ENCODE results near the gene PTPRD.

PTPRD gene

DNA sequence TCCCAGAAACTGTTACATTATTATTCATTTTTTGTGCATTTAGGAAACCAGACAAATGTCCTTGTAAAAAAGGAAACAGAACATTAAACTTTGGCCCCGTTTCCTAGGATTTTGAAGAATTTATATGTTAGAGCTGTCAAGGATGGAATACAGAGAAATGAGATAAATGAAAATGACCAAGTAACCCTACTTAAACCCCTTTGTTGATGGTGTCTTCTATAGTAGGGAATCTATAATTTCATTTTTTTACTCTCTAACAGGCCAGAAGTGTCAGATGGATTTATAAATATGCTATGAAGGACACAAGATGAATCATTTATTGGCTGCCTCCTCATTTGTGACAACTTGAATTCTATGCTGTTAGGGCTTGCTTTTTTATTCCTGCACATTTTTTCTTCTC lies 1047.1 kb downstream of the PTPRD start:
- POLR2A ChIA-PET = no interaction called here
- CTCF ChIA-PET = no interaction called here
- DNase-seq (ENCODE audit: extremely low spot score) = no peak
- TF ChIP-seq, protein P1, sequence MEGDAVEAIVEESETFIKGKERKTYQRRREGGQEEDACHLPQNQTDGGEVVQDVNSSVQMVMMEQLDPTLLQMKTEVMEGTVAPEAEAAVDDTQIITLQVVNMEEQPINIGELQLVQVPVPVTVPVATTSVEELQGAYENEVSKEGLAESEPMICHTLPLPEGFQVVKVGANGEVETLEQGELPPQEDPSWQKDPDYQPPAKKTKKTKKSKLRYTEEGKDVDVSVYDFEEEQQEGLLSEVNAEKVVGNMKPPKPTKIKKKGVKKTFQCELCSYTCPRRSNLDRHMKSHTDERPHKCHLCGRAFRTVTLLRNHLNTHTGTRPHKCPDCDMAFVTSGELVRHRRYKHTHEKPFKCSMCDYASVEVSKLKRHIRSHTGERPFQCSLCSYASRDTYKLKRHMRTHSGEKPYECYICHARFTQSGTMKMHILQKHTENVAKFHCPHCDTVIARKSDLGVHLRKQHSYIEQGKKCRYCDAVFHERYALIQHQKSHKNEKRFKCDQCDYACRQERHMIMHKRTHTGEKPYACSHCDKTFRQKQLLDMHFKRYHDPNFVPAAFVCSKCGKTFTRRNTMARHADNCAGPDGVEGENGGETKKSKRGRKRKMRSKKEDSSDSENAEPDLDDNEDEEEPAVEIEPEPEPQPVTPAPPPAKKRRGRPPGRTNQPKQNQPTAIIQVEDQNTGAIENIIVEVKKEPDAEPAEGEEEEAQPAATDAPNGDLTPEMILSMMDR (IDR thresholded peaks at IDR 0.05; ENCODE audit: control extremely low read depth, extremely low read depth, low read depth, missing control alignments) = no peak

DNA sequence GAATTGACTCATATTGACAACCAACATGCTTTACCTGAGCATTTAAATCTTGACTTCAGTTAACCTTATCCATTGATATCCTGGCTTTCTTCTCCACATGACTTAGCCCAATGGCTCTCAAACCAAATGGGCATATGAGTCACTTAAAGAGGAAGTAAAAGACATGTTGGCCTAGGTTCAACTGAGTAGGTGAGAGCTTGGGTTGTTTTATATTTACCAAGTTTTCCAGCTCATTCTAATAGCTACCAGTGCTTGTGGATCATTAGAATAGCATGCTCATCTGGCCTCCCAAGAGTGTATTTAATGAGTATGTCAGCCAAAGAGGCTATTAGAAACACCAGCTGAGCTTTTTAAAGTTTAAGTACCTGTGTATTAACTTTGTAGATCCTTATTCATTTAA lies 1049.0 kb downstream of the PTPRD start:
- DNase-seq (ENCODE audit: extremely low spot score) = no peak
- ChIA-PET CTCF (interaction anchor here (1.1 kb wide), 1 partner anchor 378 kb away, joined by 3 read pairs; no protein-coding TSS in a partner anchor), POLR2A (no interaction called here)
- TF ChIP-seq, protein P1 (IDR thresholded peaks at IDR 0.05; ENCODE audit: control extremely low read depth, extremely low read depth, low read depth, missing control alignments) = no peak

DNA sequence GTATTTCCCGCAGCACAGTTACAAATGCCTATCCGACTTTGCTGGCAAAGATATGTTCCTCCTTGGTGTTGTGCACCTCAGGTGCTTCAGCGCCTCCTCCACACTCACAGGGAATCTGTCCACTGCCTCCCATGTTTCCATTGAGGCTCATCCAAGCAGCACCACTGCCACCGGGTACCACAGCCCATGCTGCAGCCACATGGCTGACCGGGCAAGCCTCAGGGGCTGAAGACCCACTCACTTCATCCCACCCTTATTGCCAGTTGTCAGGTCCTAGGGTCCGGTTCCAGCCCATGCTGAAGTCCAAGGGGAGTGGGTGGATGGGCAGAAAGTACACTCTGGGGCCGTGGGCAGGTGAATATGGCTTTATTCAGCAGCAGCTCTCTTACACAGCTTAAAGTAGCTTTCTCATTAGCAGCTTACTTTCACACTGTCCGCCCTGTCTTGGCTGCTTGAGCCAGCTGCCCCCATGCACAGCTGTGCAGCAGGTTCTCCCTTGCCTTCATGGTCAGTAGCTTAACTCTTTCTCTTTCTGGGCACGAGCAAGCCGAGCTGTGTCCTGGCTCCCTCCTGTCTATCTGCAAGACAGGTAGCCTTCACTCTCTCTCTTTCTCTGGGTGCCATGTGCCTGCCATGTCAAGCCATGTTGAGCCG lies 1052.3 kb downstream of the PTPRD start:
- ChIA-PET CTCF (interaction anchor here (1.0 to 1.2 kb wide), 2 partner anchors 9 to 13 kb away, joined by 3 read pairs; no protein-coding TSS in a partner anchor), POLR2A (no interaction called here)
- DNase-seq (ENCODE audit: extremely low spot score) = no peak
- TF ChIP-seq, protein P1 (IDR thresholded peaks at IDR 0.05; ENCODE audit: control extremely low read depth, extremely low read depth, low read depth, missing control alignments) = no peak

DNA sequence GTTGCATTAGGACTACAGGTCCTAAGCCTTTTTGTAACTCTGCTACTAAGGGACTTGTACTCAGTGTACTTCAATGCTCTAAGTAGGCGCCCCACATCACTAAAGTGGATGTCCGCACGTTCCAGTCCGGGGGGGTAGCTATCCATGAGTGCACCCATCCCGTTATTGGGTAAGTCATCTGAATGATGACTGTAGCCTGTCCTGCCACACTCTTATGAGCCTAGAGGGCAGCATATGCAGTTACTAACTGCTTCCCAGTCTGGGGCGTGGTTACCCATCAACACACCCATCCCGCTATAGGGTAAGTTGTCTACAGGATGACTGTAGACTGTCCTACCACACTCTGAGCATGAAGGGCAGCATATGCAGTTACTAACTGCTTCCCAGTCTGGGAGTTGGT lies 1053.9 kb downstream of the PTPRD start:
- DNase-seq (ENCODE audit: extremely low spot score) = no peak
- POLR2A ChIA-PET = no interaction called here
- TF ChIP-seq, protein P1 (IDR thresholded peaks at IDR 0.05; ENCODE audit: control extremely low read depth, extremely low read depth, low read depth, missing control alignments) = no peak
- CTCF ChIA-PET = no interaction called here

DNA sequence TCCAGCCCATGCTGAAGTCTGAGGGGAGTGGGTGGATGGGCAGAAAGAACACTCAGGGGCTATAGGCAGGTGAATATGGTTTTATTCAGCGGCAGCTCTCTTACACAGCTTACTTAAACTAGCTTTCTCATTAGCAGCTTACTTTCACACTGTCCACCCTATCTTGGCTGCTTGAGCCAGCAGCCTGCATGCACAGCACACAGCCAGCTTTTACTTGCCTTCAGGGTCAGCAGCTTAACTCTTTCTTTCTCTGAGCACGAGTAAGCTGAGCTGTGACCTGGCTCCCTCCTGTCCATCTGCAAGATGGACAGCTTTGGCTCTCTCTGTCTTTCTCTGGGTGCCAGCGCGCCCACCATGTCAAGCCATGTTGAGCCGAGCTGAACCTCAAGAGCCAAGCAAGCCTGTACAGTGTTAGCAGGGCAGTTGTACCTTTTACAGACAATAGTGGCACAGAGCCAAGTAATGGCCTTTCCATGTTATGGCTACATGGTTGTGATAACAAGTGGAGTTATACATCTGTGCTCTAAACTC lies 1054.9 kb downstream of the PTPRD start:
- TF ChIP-seq, protein P1 (IDR thresholded peaks at IDR 0.05; ENCODE audit: control extremely low read depth, extremely low read depth, low read depth, missing control alignments) = no peak
- ChIA-PET CTCF (interaction anchor here (1.8 kb wide), 1 partner anchor 11 kb away, joined by 5 read pairs; no protein-coding TSS in a partner anchor), POLR2A (no interaction called here)
- DNase-seq (ENCODE audit: extremely low spot score) = no peak

DNA sequence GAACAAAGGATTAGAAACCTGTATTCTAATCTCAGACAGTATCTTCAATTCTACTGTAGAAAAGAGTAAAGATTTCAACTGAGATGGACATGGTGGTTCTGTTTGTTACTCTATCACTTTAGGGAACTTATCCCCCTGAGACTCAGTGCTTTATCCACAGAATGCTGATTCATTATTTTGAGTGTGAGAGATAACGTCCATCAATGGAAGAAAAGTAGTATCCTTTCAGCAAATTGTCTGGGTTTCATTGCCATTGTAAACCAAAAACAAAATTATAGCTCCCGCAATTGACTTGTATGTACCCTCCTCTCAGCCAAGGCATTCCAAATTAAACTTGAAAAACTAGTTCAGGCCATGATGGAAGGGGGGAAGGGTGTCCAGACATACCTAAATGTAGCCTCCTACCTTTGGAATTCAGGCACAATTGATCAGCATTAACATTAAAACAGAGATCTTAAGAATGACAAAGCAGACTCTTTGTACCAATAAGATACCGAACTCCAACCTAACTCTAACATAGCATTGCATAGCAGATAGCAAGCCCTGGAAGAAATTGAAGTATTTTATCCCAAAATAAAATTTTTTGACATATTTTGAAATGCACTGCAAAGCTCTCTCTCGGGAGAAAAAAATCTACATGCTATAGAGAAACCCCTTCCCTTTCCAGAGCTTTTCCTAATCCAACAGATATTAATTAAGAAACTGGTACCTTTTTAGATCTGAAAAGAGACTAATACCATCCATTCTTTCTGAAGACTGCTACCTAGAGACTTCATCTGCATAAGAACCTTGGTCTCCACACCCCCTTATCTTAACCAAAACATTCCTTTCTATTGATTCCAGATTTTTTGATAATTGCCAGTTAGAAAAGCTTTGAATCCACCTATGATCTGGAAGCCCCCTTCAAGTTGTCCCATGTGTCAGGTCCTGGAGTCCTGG lies 1055.7 kb downstream of the PTPRD start:
- TF ChIP-seq, protein P1 (IDR thresholded peaks at IDR 0.05; ENCODE audit: control extremely low read depth, extremely low read depth, low read depth, missing control alignments) = no peak
- CTCF ChIA-PET = interaction anchor here (1.8 kb wide), 1 partner anchor 11 kb away, joined by 5 read pairs; no protein-coding TSS in a partner anchor
- POLR2A ChIA-PET = no interaction called here
- no peak for DNase-seq (ENCODE audit: extremely low spot score)
